GM12878 (cell line): Measurements from ENCODE around the gene KIAA0930. TPM values are rescaled to one million over a fixed set of nuclear protein-coding genes. Genes with fewer than 3 reads are reported as not detected.
A peak's percentile ranks its signal among the peaks of the same experiment; 100 is the strongest.

Experiments
- ATAC-seq: fragments of 200-7000 bp; cut with Tn5 transposase; 3 replicates; pipeline ENCODE4 v1.9.1; 2020; ENCODE audit warnings: mild to moderate bottlenecking, moderate library complexity
- BruUV-seq: library from RNA; stranded (reverse); fragments of 400-500 nt; replicated peaks from 2 replicates; lab custom pipeline; 2021; lab: Mats Ljungman, UMichigan
- CTCF ChIA-PET: fragments of 300-600 bp; sonication (Branson Sonifier 250); formaldehyde crosslinking; extraction: SDS; loops from one replicate; lab custom pipeline; 2021; ENCODE audit warnings: inconsistent platforms; lab: Yijun Ruan, JAX
- POLR2A ChIA-PET: fragments of 350-600 bp; formaldehyde crosslinking; extraction: SDS; loops from one replicate; lab custom pipeline; 2021; ENCODE audit warnings: inconsistent platforms; lab: Charles Lee
- RAD21 ChIA-PET: fragments of 300-600 bp; sonication (Branson Sonifier 250); formaldehyde crosslinking; loops from one replicate; lab custom pipeline; 2023; ENCODE audit warnings: antibody characterized with exemption; ENCODE audit not compliant: unreplicated experiment; lab: Charles Lee
- SMC1A ChIA-PET: fragments of 300-600 bp; sonication (Branson Sonifier 250); formaldehyde crosslinking; loops from one replicate; lab custom pipeline; 2023; ENCODE audit not compliant: unreplicated experiment, uncharacterized antibody; lab: Charles Lee
- DNase-seq: peaks from one replicate; pipeline ENCODE4 v3.0.0-alpha.2; 2011; ENCODE audit warnings: low read depth, low spot score
- FAIRE-seq: peaks from 3 replicates; lab custom pipeline; 2011; peaks lifted over from hg19 to GRCh38; lab: Jason Lieb, UNC
- H2AFZ ChIP-seq: 2 replicates; pipeline ENCODE4 v1.6.0; 2011; ENCODE audit warnings: low read depth, low read length, control low read depth; ENCODE audit not compliant: control insufficient read depth
- H3K27ac ChIP-seq: 2 replicates; pipeline ENCODE4 v1.5.1; 2011; ENCODE audit warnings: control low read depth; ENCODE audit not compliant: control insufficient read depth, insufficient read depth
- H3K27me3 ChIP-seq, 2 experiments: replicated peaks in 1 of 2; 2 replicates each; pipeline versions ENCODE4 v1.6.0 to v1.6.1; 2011; ENCODE audit warnings: low read length in 1 of 2; ENCODE audit not compliant: control insufficient read depth in 2 of 2, insufficient read depth in 2 of 2
- H3K36me3 ChIP-seq, 2 experiments: 2 replicates each; pipeline ENCODE4 v1.5.1; 2011; ENCODE audit warnings: low read length in 1 of 2; ENCODE audit not compliant: control insufficient read depth in 2 of 2, insufficient read depth in 2 of 2
- H3K4me1 ChIP-seq: 2 replicates; pipeline ENCODE4 v1.6.1; 2011; ENCODE audit warnings: mild to moderate bottlenecking, low read length, moderate library complexity, mixed read lengths; ENCODE audit not compliant: control insufficient read depth, insufficient read depth
- H3K4me2 ChIP-seq: 2 replicates; pipeline ENCODE4 v1.6.0; 2011; ENCODE audit warnings: control low read depth; ENCODE audit not compliant: control insufficient read depth, insufficient read depth
- H3K4me3 ChIP-seq: fragments of 200-600 bp; sonication (generic); 2 replicates; pipeline ENCODE4 v1.5.1; 2016
- H3K79me2 ChIP-seq: 2 replicates; pipeline ENCODE4 v1.6.0; 2011; ENCODE audit warnings: low read length; ENCODE audit not compliant: control insufficient read depth, insufficient read depth
- H3K9ac ChIP-seq: 2 replicates; pipeline ENCODE4 v1.8.0; 2011; ENCODE audit warnings: low read length, control low read depth, mixed read lengths; ENCODE audit not compliant: control insufficient read depth, insufficient read depth
- H3K9me3 ChIP-seq: replicated peaks from 3 replicates; pipeline ENCODE4 v1.5.1; 2011; ENCODE audit warnings: mild to moderate bottlenecking, low read length; ENCODE audit not compliant: control insufficient read depth, insufficient read depth
- H4K20me1 ChIP-seq: 2 replicates; pipeline ENCODE4 v1.6.0; 2011; ENCODE audit not compliant: control insufficient read depth, insufficient read depth
- EZH2 ChIP-seq: IDR thresholded peaks from 2 replicates; pipeline ENCODE4 v1.6.1; 2012; ENCODE audit warnings: low read depth, mild to moderate bottlenecking, control low read depth, inconsistent platforms, low read length, borderline replicate concordance; ENCODE audit not compliant: control insufficient read depth
- HDGF ChIP-seq: fragments of 450-650 bp; IDR thresholded peaks from 2 replicates; pipeline ENCODE4 v1.6.1; 2016; ENCODE audit warnings: antibody characterized with exemption
- POLR2AphosphoS5 ChIP-seq: IDR thresholded peaks from 2 replicates; pipeline ENCODE4 v1.6.1; 2011; ENCODE audit warnings: mild to moderate bottlenecking, low read length, inconsistent platforms
- YY1 ChIP-seq: IDR thresholded peaks from 2 replicates; pipeline ENCODE4 v1.6.1; 2011; ENCODE audit warnings: low read depth, mild to moderate bottlenecking, low read length
- WGBS: methylation state at CpG from one replicate; pipeline ENCODE4 v1.1.6; 2016; ENCODE audit warnings: low lambda C conversion rate; ENCODE audit not compliant: insufficient replicate concordance, insufficient coverage; ENCODE audit errors: missing lambda C conversion rate; 5-methylcytosine and 5-hydroxymethylcytosine counted together
- in situ Hi-C: fragments of 300-500 bp; cut with MboI; formaldehyde crosslinking; loops from 9 replicates; pipeline ENCODE4 v1.14.3; 2018; ENCODE audit warnings: mixed read lengths
- intact Hi-C: fragments of 100-400 bp; cut with micrococcal nuclease; formaldehyde crosslinking; loops from one replicate; pipeline ENCODE4 v1.14.2; 2022; ENCODE audit not compliant: unreplicated experiment
- polyA plus RNA-seq, 11 experiments: library from polyadenylated mRNA; depleted of rRNA in 4 of 11; unstranded in 6 of 11; stranded (reverse) in 5 of 11; fragments of >200 nt; fragmentation: Nextera tagmentation in 4 of 11; fragmentation: Illumina TruSeq in 1 of 11; extraction: Ambion mirVana in 4 of 11; extraction: Trizol in 1 of 11; gene quantifications; 1 replicate in 1 of 11; 2 replicates in 10 of 11; pipeline versions ENCODE4 v1.2.1 to v1.2.3, GENCODE V29; 2011 to 2016; ENCODE audit warnings: inconsistent platforms in 2 of 11, missing spikeins in 2 of 11, low read depth in 1 of 11
- total RNA-seq, 4 experiments: library from RNA; depleted of rRNA in 3 of 4; stranded (reverse); fragments of >200 nt in 3 of 4; fragmentation: Illumina TruSeq in 1 of 4; extraction: Trizol in 1 of 4; gene quantifications; 2 replicates each; pipeline versions ENCODE4 v1.2.1 to v1.2.3, GENCODE V29; 2013 to 2021
- TF ChIP-seq, protein P1 (sequence below): fragments of 450-650 bp; formaldehyde crosslinking; IDR thresholded peaks from 2 replicates; pipeline ENCODE4 v1.5.0; 2022; ENCODE audit warnings: mild to moderate bottlenecking, missing genetic modification characterization
- TF ChIP-seq, protein P2 (sequence below): fragments of 450-650 bp; IDR thresholded peaks from 2 replicates; pipeline ENCODE4 v1.6.1; 2016; ENCODE audit warnings: mild to moderate bottlenecking

KIAA0930 gene
- total and polyA plus RNA-seq, 10 of the 15 experiments (the other 5 are each of a cell fraction or from before 2014, with no cell fraction given) = 3.6 to 125 (median 46.3) TPM

GRCh38 chr22:45180146-45180679 is 60.5 kb downstream of the KIAA0930 start:
- intact Hi-C loops = no loop called here
- no peak overlapping the region for H3K9ac ChIP-seq
- FAIRE-seq (no peak), ATAC-seq (no peak), DNase-seq (no peak)
- no peaks in the 10 kb centered on the region; the same call in 1 of the 2 replicates for H4K20me1 ChIP-seq
- no peak overlapping the region for H3K27ac ChIP-seq
- H3K4me2 ChIP-seq = no peak overlapping the region
- ChIA-PET RAD21 (no interaction called here), CTCF (no interaction called here), POLR2A (no interaction called here), SMC1A (interaction anchor here (1.7 kb wide), 1 partner anchor 84 kb away, joined by 4 read pairs; no protein-coding TSS in a partner anchor)
- H2AFZ ChIP-seq = no peak overlapping the region
- WGBS = 91% methylated on average over 14 of the region's 14 CpGs
- TF ChIP-seq EZH2 = no peak
- TF ChIP-seq HDGF = no peak
- TF ChIP-seq, protein P1, sequence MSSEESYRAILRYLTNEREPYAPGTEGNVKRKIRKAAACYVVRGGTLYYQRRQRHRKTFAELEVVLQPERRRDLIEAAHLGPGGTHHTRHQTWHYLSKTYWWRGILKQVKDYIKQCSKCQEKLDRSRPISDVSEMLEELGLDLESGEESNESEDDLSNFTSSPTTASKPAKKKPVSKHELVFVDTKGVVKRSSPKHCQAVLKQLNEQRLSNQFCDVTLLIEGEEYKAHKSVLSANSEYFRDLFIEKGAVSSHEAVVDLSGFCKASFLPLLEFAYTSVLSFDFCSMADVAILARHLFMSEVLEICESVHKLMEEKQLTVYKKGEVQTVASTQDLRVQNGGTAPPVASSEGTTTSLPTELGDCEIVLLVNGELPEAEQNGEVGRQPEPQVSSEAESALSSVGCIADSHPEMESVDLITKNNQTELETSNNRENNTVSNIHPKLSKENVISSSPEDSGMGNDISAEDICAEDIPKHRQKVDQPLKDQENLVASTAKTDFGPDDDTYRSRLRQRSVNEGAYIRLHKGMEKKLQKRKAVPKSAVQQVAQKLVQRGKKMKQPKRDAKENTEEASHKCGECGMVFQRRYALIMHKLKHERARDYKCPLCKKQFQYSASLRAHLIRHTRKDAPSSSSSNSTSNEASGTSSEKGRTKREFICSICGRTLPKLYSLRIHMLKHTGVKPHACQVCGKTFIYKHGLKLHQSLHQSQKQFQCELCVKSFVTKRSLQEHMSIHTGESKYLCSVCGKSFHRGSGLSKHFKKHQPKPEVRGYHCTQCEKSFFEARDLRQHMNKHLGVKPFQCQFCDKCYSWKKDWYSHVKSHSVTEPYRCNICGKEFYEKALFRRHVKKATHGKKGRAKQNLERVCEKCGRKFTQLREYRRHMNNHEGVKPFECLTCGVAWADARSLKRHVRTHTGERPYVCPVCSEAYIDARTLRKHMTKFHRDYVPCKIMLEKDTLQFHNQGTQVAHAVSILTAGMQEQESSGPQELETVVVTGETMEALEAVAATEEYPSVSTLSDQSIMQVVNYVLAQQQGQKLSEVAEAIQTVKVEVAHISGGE = no peak
- TF ChIP-seq, protein P2, sequence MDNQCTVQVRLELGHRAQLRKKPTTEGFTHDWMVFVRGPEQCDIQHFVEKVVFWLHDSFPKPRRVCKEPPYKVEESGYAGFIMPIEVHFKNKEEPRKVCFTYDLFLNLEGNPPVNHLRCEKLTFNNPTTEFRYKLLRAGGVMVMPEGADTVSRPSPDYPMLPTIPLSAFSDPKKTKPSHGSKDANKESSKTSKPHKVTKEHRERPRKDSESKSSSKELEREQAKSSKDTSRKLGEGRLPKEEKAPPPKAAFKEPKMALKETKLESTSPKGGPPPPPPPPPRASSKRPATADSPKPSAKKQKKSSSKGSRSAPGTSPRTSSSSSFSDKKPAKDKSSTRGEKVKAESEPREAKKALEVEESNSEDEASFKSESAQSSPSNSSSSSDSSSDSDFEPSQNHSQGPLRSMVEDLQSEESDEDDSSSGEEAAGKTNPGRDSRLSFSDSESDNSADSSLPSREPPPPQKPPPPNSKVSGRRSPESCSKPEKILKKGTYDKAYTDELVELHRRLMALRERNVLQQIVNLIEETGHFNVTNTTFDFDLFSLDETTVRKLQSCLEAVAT = no peak
- 0 out of 2 replicates have a peak, but pooled peaks have one; percentile 15 for TF ChIP-seq POLR2AphosphoS5
- no peak for TF ChIP-seq YY1
- peaks cover 20 to 54% of the 10 kb centered on the region in 2 experiments; a peak in 3 of 4 replicates for H3K36me3 ChIP-seq
- no peak overlapping the region for H3K4me3 ChIP-seq
- in situ Hi-C loops = no loop called here
- H3K9me3 ChIP-seq = no peaks in the 10 kb centered on the region
- H3K79me2 ChIP-seq = peaks cover 10% of the 10 kb centered on the region
- BruUV-seq = no TSS peak
- no peaks in the 10 kb centered on the region for H3K4me1 ChIP-seq
- no peaks in the 10 kb centered on the region for H3K27me3 ChIP-seq
